GM23248 (cell line): ENCODE data around the gene EXOSC3.

Source experiments
- EZH2 ChIP-seq: fragments of 200-600 bp; sonication (generic); IDR thresholded peaks from 2 replicates; pipeline ENCODE4 v1.6.1; 2018; ENCODE audit warnings: antibody characterized with exemption, mild to moderate bottlenecking; ENCODE audit not compliant: insufficient read depth, poor library complexity, severe bottlenecking
- EZH2phosphoT487 ChIP-seq: fragments of 200-600 bp; sonication (generic); IDR thresholded peaks from 2 replicates; pipeline ENCODE4 v1.6.1; 2018; ENCODE audit warnings: antibody characterized with exemption, moderate library complexity, mild to moderate bottlenecking, low read depth; ENCODE audit not compliant: insufficient read depth

GRCh38 chr9:37796232-37796631 lies 11.4 kb upstream of the EXOSC3 start:
- no peak for TF ChIP-seq EZH2
- no peak for TF ChIP-seq EZH2phosphoT487
